Hematopoietic multipotent progenitor cell treated with erythropoietin and hydrocortisone succinate and interleukin-3 and kit ligand, for 8 days (in vitro differentiated cells): ENCODE results near the gene SLC25A1.
"Not testable (repeated sequence)": the region's sequence is repeated elsewhere in the genome, so short reads cannot be mapped to it uniquely, and the experiment has no call there.

Experiments used
- DNase-seq: peaks from one replicate; pipeline ENCODE4 v3.0.0-alpha.2; 2015

Gene SLC25A1

DNA sequence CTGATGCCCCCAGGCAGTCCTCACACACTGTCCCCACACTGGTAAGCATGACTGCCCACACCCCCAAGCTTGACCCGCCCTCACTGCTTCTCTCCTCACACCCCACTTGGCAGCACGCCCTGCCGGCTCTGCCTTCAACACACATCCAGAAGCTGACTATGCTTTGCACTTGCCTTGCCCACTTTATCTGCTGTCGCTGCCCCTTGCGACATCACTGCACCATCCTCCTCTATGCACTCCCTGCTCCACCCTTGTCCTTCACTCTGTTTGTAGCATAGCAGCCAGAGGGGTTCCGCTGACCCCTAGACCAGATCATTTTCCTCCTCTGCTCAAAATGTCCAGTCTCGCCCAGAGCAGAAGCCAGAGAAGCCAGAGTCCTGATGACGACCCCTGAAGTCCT lies 25.3 kb upstream of the SLC25A1 start:
- peak; percentile 38 for DNase-seq

DNA sequence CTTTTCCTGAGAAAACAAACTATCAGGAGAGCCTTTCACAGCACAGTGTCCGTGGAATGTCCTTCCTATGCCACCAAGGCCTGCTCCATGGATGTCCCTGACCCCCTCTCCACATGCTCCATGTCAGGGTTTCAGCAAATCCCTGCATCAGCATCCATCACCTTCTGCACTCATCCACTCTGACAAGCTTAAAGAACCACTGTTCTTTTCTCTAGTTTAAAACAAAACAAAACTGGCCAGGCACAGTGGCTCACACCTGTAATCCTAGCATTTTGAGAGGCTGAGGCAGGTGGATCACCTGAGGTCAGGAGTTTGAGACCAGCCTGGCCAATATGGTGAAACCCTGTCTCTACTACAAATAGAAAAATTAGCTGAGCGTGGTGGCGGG lies 24.3 kb upstream of the SLC25A1 start:
- DNase-seq = not testable (repeated sequence)

DNA sequence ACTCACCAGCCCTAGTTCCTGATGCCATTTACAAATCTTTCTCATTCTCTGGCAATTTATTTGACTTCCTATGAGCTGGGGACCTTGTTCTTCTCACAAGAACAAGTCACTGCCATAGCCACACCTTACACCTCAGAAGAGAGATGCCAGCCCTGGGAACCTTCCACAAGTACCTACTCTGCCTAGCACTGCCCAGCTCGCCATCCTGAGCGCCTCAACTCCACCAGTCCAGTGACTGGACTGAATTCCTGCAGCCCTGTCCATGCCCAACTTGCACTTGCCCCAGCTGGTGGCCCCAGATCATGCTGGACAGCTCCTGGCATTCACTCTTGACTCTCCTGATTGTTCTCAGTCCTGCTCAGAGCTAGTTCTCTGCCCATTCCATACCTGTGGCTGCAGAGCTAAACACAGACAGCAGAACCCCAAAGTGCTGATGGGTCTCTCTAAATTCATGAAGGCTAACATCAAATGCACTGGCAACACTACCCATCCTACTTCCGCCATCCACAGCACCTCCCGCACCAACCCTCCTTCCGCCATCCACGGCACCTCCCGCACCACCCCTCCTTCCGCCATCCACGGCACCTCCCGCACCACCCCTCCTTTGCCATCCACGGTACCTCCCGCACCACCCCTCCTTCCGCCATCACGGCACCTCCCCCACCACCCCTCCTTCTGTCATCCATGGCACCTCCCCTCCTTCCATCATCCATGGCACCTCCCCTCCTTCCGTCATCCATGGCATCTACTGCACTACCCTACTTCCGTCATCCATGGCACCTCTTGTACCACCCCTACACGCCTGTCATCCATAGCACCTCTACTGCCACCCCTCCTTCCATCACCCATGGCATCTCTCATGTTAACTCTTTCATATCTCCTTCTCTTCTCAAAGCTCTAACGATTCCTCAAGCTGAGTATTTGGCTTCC lies 23.6 kb upstream of the SLC25A1 start:
- no peak for DNase-seq

DNA sequence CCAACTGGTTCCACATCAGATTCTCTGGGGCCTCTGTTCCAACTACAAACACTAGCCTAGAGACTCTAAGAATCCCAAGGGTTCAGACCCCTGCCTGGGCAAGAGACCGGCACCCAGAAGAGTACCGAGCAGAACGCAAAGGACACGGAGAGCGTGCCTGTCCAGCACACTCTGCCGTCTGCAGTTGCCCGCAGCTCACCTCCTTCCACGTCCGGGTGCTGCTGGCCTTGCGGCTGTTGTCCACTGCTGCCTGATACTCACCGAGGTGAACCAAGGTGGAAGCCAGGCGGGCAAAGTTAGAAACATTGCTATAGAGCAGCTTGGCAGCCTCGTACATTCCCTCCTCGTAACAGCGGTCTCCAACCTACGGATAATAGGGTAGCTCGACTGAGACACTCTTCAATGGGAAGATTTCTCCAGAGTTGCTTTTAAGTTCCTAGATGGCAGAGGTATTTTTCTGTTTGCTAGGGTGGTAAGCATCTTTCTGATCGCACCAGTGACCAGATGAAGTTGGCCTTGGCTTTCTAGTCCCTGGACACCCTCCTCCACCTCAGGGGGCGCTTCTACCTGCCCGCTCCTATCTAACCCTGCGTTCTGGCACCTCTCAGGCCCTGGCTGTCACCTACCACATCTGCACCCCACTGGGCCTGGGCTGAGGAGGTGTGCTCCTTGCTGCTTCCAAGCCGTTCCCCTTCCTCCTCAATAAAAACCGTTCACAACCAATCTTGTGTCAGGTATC lies 22.8 kb upstream of the SLC25A1 start:
- no peak for DNase-seq

DNA sequence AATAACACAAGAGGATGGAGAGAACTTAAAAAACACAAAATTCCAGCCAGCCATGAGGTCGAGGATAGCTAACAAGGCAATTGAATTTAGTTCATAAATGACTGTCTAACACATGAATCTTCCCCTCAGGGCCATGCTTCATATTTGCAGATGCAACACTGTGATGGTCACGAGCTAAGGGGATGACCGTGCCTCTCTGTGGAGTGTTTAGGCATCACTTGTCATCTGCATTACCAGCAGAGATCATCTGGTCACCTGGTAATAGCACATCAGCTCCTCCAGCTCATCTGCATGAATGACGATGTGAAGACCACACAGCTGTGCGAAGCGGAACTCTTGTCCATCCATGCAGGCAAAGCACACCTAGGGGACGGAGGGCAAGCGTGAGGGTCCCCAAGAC lies 20.9 kb upstream of the SLC25A1 start:
- no peak for DNase-seq

DNA sequence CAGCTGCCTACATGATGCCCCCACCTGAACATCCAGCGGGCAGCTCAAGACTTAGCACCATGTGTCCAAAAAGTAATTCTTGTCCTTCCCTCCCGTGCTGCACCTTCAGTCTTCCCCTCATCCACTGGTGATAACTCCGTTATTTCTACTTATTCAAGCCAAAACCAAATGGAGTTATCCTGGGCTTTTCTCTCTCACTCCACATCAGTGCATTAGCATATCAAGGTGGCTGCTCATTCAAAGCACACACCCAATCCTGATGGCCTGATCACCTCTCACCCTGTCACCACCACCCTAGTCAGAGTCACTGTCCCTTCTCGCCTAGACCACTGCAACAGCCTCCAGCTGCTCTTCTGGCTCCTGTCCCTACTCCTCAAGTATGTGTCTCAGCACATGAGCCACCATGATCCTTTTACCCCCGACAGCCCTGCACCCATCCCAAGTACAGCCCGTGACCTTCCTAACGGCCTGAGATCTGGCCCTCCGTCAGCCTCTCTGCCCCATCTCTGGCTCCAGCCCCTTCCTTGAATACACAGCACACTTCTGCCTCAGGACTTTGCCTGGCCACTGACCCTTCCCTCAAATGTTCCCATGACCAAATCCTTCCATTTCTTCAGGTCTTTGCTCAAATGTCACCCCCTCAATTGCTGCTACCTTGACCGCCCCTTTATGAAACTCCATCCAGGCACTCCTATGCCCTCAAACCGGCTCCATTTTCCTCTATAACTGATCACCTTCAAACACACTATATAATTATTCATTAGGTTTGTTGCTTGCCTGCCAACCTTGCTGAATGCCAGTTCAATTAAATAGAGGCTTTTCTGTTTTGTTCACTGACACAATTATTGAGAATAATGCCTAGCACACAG lies 19.7 kb upstream of the SLC25A1 start:
- DNase-seq = no peak

DNA sequence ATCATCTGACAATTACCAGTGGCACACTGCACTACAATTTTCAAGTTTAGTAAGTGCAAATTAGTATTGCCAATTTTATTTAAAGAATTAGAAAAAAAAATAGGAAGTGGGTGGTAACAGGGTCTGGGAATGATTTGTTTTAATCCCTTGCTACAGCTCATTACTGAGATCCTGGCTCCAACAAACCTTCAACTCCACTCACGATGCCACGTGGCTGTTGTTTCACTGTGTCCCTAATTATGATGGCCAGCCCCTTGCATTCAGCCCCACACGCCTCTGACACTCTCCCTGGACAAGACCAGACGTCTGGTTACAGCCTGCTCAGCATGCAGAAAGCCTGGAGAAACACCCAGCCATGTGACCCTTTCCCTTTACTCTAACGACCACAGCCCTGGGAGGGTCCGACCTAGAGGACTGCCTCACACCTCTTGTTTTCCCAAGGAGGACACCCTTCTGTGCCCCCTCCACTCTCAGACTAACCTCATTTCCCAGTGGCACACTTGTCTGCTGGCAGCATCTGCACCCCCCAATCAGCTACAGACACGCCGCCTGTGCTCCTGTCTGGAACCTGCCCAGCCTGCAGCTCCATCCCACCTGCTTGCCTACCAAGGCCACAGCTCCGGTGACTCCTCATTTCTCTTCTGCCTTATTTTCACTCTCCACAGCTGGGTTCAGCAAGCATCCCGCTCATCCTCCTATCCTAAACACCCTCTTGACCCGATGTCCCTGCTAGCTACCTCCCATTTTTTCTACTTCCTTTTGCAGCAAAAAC lies 18.5 kb upstream of the SLC25A1 start:
- no peak for DNase-seq

DNA sequence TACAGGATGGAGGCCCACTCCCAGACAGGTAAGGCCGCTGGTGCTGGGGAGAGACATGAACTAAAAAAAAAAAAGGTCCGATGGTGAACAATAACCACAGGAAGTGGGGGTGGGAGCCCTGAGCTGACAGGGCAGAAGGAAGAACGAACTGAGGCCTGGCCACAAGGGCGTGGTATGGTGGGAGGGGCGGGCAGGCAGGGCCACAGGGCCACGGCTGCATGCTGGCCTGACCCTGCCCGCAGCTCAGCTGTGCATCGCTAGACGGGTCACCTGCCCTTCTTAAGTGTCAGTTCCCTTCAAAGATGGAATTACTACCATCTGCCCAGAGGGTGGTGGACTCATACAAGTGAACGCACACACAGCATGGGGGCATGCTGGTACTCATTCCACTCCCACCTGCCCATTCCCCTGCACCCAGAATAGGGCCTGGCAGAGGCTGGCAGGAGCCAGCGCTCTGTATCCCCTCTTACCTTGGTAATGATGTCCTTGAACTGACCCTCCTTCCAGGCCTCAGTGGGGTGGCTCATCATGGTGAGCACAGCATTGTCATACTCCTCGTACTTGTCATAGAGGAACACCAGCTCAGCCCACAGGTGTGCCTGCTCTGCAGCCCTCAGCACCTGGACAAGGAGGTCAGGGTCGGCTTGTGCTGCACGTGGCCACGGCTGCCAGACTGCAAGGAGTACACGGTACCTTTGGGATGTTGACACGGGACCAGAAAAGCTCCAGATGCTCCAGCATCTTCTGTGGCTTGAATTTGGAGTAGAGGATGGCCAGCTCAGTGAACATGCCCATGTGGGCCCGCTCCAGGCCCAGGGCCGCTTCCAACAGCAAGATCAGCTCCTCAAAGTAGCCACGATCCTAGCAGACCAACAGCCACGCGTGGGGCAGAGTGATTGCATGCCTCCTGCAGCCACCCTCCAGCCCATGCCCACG lies 17.5 kb upstream of the SLC25A1 start:
- DNase-seq = no peak

DNA sequence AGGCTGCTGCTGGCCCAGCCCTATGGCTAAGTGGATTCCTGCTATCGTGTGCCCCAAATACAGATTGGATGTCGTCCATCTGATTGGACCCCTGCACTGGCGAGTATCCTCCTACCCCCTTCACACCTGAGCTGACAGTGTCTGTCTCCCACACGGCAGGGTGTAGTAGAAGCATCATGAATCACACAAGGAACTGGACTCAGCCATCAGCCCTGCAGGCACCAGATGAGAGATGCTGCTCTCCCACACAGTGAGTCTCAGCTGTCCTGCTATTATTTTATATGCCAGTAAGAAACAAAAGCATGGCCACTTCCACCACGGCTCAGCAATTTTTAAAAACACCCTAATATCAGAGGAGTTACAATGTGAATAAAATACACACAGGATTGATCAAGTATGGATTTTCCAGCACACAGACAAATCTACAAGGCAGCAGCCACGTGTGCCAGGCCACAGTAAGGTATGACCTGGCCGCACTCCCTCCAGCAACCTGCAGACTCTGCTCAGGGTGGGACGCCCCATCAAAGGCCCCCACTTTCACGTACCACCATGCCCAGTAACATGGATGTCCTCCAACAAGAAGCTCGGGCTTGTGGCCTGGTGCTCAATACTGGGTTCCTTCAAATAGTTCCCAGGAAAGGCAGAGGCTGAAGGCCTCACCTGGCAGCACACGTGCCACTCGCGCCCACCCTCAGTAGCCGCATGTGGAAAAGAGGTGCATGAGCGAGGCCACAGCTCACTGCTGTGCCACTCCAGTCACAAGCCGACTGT lies 16.4 kb upstream of the SLC25A1 start:
- DNase-seq = no peak

DNA sequence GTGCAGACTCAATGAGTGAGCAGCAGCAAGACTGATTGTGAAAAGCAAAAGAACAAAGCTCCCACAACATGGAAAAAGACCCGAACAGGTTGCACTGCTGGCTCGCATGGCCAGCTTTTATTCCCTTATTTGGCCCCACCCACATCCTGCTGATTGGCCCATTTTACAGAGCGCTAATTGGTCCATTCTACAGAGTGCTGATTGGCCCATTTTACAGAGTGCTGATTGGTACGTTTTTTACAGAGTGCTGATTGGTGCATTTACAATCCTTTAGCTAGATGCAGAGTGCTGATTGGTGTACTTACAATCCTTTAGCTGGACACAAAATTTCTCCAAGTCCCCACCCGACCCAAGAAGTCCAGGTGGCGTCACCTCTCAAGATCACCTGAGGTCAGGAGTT lies 15.3 kb upstream of the SLC25A1 start:
- no peak for DNase-seq

DNA sequence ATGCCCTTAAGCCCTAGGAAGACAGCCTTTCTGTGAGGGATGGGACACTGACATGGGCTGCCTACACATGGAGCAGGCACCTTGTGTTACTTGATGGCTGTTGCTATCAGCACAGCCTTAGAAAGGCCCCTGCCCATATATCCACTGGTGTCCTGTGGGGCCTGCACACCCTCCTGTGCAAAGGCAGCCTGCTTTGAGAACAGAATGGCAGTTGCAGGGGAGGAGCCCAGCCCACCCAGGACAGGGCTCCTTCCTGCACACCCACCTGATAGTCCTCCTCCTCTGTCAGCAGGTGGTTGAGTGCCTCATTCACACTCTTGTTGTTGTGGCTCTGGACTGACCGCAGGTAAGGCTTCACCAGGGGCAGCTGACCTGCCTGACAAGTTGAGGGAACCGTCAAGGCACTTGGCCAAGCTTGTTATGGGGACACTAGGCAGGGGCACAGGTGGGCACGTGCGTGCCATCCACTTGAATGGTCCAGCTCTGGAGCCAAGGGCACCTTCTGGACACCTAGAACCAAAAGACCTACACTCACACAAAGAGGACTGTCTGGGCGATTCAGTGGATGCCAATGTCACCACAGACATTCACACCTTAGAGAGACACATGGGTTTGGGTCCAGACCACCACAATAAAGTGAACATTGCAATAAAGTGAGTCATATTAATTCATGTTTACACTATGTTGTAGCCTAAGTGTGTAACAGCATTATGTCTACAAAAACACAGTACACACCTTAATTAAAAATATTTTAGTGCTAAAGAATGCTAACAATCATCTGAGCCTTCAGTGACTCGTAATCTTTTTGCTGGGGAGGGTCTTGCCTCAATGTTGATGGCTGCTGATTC lies 9.4 kb upstream of the SLC25A1 start:
- no peak for DNase-seq

DNA sequence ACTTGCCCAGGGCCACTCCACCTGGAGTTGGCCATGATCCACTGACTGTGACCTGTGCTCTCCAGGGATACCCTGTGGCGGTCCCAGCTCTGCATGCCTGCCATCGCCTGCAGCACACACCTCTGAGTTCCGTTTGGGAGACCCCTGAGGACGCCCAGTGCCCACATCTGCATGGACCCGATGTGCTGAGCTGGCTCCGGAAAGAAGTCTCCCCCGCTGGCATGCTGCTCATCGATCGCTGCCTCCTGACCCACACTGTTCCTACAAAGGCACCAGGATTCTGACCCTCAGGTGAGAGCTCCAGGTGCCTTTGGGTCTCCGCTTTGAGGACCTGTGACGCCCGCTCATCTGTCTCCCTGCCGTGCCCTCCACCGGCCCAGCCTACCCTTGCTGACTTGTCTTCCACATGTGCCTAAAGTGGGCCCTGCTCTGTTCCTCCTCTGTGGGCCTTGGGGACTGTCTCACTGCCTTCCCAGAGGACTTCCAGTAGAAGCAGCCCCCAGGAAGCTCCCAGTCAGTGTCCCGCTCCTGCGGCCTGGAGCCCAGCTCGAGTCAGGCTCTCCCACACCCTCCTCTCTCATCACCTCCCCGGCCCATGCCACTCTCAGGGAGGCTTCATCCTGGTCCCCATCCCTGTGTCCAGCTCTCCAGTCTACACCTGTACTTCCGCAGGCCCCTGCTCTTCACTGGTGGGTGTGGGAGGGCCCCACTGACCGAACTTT lies 5.9 kb upstream of the SLC25A1 start:
- no peak for DNase-seq

DNA sequence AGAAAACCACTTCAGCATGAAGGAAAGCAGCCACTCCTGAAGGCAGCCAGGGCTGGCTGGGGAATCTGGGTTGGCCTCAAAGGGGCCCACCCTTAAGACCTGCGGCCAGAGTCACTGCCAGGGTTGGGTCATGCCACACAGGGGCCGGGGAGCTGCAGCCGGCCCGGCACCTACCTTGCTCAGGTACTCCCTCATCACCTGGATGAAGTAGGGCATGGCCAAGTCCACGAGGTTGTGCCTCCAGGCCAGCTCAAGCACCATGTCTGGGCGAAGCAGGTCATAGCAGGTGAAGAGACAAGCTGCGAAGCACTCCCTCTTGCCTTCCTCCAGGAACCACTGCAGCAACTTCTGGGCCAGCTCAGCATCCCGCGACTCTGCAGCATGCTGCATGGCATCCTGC lies 4.7 kb upstream of the SLC25A1 start:
- no peak for DNase-seq

DNA sequence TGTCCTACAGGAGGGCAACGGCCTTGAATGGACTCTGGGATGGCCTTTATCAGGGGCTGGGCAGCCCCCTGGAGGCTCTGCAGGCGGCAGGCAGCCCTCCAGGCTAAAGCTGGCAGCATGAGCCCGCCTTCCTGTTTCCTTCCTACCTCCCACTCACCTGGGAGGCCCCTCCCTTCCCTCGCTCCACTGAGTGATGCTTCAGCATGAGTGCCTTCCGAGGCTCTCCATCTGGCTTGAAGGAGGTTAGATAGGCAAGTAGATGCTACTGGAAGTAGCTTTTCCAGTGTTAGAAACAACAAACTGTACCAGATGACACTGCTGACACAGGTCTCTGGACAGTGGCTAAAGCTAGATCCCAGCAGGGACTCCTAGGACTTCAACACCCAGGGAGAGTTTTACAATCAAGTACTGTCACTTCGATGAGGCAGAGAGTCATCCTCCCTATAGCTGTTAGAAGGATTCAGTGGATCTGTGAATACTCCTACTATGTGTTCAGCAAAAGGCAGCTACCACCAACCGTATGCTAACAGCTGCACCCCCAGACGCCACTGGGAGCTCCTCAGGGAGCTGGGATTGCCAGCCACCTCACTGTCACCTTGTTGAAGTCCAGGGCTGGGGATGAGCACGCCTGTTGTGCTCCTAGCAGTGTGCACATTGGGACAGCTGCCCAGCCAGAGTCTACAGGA lies 4.1 kb upstream of the SLC25A1 start:
- no peak for DNase-seq

DNA sequence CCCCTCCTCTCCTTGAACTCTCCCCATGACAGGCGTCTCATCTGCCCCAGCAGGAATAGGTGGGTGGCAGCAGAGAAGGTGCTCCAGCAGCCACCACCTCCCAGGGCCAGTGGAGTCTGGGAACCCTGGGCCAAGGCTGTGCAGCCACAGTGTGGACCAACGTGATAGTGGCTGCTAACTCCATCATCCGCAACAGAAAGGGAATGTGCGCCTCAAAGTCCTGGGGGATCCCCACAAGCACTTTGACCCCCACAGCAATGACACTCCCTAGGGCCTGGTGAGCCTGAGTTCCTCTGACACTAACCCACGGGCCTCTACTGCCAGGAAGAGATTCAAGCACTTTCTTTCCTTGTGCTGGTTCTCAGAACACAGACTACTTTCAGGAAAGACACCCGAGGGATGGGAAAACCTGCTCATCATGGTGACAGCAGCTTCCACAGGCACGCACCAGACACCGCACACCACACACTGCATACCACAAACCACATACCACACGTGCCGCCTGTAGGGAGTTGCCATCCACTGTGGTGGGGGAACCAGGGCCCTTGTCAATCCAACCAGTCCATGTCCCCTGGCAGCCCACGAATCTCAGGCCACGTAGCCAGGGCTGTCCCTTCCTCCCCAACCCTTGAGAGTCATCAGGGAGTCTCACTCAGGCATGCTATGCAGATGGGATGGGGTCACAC lies 3.4 kb upstream of the SLC25A1 start:
- no peak for DNase-seq

DNA sequence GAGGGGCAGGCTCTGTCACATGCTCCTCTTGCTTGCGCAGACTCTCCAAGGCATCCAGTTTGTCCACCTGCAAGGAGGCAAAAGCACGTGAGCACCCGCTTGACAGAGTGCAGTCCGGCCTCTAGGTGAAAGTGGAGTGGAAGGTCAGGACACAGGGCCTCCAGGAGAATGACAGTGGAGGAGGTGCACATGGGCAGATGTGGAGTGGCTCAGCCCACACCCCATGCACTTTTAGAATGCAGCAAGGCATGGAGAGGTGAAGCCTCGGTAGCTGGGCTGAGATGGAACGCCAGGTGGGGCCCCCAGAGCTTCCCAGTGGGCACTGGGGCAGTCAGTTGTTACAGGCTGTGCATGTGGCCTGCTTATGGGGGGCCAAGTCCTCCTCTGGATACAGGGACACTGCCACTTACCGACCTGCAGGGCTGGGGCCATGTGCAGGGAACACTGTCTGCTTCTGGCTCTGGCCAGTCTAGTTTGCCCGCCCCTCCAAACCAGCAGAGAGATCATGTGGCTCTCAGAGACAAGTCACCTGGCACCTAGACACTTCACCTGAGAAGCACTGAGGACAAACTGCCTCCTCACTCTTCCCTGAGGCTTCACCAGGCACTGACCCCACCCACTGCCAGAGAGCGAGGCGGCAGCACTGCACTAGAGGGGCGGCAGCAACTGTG lies 2.3 kb upstream of the SLC25A1 start:
- DNase-seq = no peak

DNA sequence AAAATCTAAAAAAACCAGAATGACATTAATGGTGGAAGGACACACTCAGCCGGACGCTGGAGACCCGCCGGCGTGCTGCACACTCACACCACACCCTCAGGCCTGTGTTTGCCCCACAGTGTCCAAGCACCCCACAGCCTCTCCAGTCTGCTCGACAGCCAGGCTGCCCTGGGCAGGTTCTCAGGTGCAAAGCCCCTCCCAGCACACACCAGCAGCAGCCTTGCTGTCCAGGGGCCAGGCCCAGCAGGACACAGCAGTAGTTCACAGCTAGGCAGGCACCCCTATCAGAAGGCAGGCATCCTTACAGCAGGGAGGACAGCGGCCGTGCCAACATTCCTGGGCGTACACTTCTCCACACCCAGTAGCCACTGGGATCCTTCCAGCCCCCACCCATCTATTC lies 1.7 kb upstream of the SLC25A1 start:
- no peak for DNase-seq
